NOMO-1 (cell line): ENCODE results near the gene XIST.
"Not testable (repeated sequence)": the region's sequence is repeated elsewhere in the genome, so short reads cannot be mapped to it uniquely, and the experiment has no call there.

ENCODE experiments used
- DNase-seq, 2 experiments: peaks; one replicate each; lab custom pipeline; 2025; ENCODE audit not compliant: unreplicated experiment in 2 of 2; lab: John Stamatoyannopoulos, UW

XIST gene

DNA sequence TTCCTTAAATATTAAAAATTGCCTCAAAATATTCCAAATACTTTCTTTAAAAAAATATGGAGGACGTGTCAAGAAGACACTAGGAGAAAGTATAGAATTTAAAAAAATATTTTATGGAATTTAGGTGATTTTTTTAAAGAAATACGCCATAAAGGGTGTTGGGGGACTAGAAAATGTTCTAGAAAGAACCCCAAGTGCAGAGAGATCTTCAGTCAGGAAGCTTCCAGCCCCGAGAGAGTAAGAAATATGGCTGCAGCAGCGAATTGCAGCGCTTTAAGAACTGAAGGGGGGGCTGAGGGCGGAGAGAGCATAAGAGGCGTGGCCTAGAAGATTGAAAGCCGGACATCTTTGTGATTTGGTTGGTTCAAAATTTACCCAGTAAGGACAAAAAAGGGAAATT lies at the start of gene XIST:
XIST (minus strand) TSS at position 248 of the 400 bp plus-strand sequence.
- DNase-seq: peak; percentile 71 to 77

- not testable (repeated sequence) for DNase-seq
Observed at GRCh38 chrX:73898315-73898714, 45.8 kb upstream of the XIST start.

DNA sequence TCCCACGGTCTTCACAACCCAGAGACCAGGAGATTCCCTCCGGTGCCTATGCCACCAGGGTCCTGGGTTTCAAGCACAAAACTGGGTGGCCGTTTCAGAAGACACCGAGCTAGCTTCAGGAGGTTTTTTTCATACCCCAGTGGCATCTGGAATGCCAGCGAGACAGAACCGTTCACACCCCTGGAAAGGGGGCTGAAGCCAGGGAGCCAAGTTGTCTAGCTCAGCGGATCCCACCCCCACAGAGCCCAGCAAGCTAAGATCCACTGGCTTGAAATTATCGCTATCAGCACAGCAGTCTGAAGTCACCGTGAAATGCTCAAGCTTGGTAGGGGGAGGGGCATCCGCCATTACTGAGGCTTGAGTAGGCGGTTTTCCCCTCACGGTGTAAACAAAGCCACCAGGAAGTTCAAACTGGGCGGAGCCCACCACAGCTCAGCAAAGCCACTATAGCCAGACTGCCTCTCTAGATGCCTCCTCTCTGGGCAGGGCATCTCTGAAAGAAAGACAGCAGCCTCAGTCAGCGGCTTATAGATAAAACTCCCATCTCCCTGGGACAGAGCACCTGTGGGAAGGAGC lies 40.1 kb upstream of the XIST start:
- not testable (repeated sequence) for DNase-seq

DNA sequence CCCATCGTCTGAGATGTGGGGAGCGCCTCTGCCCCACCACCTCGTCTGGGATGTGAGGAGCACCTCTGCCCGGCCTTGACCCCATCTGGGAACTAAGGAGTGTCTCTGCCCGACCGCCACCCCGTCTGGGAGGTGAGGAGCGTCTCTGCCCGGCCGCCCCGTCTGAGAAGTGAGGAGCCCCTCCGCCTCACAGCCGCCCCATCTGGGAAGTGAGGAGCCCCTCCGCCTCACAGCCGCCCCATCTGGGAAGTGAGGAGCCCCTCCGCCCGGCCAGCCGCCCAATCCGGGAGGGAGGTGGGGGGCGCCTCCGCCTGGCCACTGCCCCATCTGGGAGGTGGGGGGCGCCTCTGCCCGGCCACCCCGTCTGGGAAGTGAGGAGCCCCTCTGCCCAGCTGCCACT lies 29.7 kb upstream of the XIST start:
- DNase-seq: not testable (repeated sequence)

DNA sequence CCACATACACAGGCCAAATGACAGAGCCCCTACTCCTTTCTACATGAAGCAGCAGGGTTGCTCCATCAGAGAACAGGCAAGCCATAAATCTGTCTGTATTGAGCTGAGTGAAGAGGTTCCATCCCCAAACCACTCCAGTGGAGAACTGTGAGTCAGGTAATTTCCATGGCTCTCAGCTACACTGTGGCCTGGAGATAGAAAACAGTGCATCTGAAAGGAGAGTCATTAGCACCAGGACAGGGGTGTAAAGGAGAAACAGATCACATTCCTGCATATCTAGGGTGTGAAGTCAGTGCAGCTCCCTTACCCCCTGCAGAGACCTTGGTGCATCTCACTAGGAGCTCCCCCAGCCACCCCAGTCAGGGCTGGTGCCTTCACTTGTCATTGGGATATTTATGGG lies 25.2 kb upstream of the XIST start:
- no peak for DNase-seq

DNA sequence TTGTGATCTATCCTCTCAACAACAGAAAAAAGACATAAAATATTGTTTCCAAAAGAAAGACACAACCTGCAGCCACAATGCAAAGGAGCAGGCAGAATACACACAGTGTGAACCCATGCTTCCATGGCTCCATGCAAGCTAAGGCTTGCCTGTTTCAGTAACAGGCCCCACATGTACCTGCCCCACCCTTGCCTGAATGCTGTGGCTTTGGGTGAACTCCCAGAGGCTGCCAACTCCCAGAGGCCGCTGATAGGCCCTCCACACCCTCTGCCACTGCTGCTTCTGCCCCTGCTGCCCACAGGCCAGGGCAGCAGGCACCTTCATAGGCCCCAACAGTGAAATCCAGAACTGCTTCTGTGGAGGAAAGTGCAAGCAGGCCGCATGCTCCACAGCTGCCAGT lies 24.4 kb upstream of the XIST start:
- no peak for DNase-seq

DNA sequence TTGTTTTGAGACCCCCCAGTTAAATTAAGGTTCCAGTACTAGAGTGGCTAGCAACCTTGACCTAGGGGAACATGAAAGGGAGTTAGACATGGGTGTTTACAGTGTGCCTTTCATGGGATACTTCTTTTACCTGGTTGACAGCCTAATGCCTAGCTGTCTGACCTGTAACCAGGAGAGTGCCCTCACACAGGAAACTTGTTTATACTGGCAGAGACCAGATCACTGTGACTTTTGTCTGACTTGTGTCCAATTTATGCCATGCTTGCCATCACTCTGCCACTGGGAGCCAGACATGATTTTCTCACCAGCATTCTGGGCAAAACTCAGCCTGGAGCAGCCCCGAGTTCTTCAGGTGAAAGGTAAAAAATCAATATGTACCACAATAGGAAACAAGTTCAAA lies 16.4 kb upstream of the XIST start:
- DNase-seq: no peak

DNA sequence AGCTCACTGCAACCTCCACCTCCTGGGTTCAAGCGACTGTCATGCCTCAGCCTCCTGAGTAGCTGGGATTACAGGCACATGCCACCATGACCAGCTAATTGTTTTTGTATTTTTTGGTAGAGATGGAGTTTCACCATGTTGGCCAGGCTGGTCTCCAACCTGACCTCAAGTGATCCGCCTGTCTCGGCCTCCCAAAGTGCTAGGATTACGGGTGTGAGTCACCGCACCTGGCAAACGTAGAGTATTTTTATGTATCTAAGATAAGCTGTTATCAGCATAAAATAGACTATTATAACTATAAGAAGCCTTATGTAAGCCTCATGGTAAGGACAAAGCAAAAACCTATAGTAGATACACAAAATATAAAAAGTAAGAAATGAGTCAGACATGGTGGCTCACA lies 14.6 kb upstream of the XIST start:
- DNase-seq: no peak

DNA sequence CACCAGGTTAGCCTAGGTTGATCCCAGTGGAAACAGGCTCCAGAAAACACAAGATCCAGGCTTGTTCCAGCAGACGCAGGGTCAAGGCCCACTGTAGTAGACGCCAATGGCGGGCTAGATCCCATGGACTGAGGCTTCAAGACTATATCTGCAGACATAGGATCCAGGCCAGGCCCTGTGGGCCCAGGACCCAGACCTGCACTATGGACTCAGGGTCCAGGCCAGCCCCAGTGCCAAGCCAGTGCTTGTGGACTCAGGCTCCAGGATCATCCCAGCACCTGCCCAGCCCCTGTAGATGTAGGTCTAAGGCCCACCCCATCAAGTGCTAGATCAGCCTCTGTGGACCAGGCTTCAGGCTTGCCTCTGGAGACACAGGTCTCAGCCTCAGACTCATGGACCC lies 11.3 kb upstream of the XIST start:
- no peak for DNase-seq

DNA sequence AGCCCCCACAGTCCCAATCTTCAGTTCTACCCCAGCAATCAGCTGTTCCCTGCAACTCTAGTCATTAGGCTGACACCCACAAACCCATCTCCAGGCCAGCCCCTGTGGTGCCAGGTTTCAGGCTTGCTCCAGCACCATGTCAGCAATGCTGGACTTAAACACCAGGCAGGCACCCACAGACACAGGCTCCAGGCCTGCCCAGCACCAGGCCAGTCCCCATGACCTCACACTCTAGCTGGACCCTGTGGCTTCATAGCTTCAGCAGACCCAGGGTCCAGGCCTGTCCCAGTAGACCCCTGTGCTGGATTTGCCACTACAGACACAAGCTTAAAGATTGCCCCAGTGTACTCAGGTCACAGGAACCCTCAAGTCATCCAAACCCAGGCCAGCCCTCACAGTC lies 10.8 kb upstream of the XIST start:
- DNase-seq: no peak

DNA sequence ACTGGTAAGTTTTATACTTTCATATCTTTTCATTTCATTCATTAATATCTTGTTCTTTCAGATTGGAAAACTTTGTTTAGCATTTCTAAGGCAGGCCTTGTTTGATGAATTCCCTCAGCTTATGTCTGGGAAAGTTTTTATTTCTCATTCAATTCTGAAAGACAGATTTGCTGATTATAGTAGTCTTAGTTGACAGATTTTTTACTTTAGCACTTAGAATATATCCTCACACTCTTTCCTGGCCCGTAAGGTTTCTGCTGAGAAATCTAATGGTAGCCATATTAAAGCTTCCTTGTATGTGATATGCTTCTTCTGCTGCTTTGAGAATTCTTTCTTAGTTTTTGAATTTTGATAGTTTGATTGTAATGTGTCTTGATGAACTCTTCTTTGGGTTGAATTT lies 7.1 kb upstream of the XIST start:
- no peak for DNase-seq

DNA sequence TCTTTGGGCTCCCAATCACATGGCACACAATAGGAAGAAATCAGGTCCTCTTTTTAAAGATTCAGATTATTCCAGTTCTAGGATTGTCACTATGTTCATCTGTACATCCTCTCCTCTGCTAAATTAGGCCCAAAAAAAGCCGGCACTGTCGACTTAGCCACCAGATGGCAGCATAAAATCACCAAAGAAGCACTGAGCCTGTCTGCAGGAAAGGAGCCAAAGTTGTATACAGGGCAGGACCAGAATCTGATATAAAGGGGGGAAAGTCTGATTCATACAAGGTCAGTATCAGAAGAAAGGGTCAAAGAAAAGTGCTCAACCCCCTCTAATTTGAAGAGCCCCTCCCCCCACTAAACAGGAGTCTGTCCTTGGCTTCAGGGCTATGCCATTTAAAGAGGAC lies 3.0 kb upstream of the XIST start:
- DNase-seq: peak; percentile 48 to 51

- no peak for DNase-seq
Observed at GRCh38 chrX:73852022-73852421, 492 bp downstream of the XIST start.

GRCh38 chrX:73851014-73852009 lies 1.2 kb downstream of the XIST start:
- DNase-seq: peak; percentile 82 to 84

- peak; percentile 4 to 36 for DNase-seq
Observed at GRCh38 chrX:73850124-73851013, 2.1 kb downstream of the XIST start.

DNA sequence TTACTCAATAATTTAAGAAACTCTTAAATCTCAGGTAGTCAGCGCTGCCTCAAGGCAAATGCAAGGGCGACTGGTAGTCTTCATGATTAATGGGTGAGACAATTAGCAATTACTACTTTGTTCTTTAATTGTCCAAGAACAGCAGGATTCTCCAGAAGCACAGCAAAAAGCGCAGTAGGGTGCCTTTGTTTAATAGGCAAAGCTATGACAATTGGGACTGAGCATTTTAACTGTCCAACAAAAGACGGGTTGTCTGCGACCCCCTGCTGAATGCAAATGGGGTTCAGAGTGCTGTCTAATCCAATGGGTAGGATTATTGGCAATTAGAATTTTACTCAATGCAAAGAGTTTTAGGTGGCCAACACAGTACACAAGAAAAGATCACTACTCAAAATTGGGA lies 3.4 kb downstream of the XIST start:
- DNase-seq: no peak

DNA sequence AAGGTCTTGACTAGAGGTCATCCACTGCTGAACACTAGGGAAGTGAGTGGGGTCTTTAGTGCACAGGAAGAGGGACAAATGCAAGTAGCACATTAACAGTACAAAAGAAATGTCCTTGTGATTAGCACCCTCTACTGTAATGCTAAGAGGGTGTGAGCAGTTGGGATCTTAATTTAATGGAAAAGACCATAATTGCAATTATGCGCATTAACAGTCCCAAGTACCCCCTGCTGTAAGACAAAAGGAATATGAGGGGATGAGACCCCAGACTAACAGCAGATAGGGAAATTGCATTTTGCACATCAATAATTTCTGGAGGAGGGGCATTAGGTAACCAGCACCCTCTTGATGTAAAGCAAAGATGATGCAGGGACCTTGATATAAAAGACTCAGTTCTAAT lies 4.5 kb downstream of the XIST start:
- DNase-seq: no peak

- DNase-seq: no peak
Observed at GRCh38 chrX:73847100-73847499, 5.4 kb downstream of the XIST start.

- no peak for DNase-seq
Observed at GRCh38 chrX:73842541-73843234, 9.8 kb downstream of the XIST start.

DNA sequence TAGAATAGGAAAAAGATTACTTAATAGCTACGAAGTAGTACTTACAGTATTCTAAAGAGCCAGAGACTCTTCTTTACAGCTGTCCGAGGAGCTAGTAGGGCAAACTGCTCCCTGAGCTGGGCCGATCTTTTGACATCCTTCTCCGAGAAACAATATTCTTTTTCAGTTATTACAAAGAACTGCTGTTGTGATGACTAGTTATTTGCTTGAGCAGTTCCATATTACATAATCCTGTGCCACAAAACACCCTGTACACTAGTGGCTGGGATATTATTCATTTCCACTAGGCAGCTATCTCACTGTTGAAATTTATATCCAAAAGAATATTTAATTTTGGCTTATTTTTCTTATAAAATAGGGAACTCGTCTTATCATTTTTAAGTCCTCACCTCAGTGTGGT lies 11.2 kb downstream of the XIST start:
- no peak for DNase-seq
